Heart left ventricle (tissue), 16 donors: Measurements from ENCODE around the gene PXT1. TPM values are rescaled to one million over a fixed set of nuclear protein-coding genes. Genes with fewer than 3 reads are reported as not detected.

ENCODE experiments used
- ATAC-seq, 4 donors: fragments of 200-7000 bp; cut with Tn5 transposase; one replicate each; pipeline ENCODE4 v1.9.1; 2020 to 2022; ENCODE audit warnings: moderate library complexity in 4 of 4, mild to moderate bottlenecking in 3 of 4, moderate number of reproducible peaks in 1 of 4
- DNase-seq, 5 donors: peaks; one replicate each; pipeline ENCODE4 v3.0.0-alpha.2; 2020
- H3K27ac ChIP-seq, 12 donors: fragments of 200-600 bp; sonication (generic) in 4 of 12; one replicate each; pipeline versions ENCODE4 v1.5.0 to v1.8.0; 2016 to 2022; ENCODE audit warnings: mild to moderate bottlenecking in 2 of 12
- H3K27me3 ChIP-seq, 9 donors: fragments of 200-600 bp; sonication (generic) in 2 of 9; one replicate each; pipeline versions ENCODE4 v1.5.1 to v1.8.0; 2016 to 2022; ENCODE audit warnings: mild to moderate bottlenecking in 3 of 9
- H3K36me3 ChIP-seq, 9 donors: fragments of 200-600 bp; sonication (generic) in 2 of 9; one replicate each; pipeline versions ENCODE4 v1.5.0 to v1.8.0; 2018 to 2022; ENCODE audit warnings: mild to moderate bottlenecking in 2 of 9
- H3K4me1 ChIP-seq, 12 donors: fragments of 200-600 bp; sonication (generic) in 4 of 12; one replicate each; pipeline versions ENCODE4 v1.5.0 to v1.8.0; 2016 to 2022; ENCODE audit warnings: mild to moderate bottlenecking in 3 of 12
- H3K4me3 ChIP-seq, 12 donors: fragments of 200-600 bp; sonication (generic) in 4 of 12; one replicate each; pipeline versions ENCODE4 v1.5.0 to v1.8.0; 2017 to 2022; ENCODE audit warnings: mild to moderate bottlenecking in 9 of 12, moderate library complexity in 4 of 12
- H3K9me3 ChIP-seq, 12 donors: fragments of 200-600 bp; sonication (generic) in 4 of 12; one replicate each; pipeline versions ENCODE4 v1.5.0 to v1.8.0; 2016 to 2022; ENCODE audit warnings: mild to moderate bottlenecking in 1 of 12
- POLR2A ChIP-seq, 2 donors: fragments of 450-650 bp; IDR thresholded peaks; one replicate each; pipeline ENCODE4 v1.6.1; 2017; ENCODE audit warnings: antibody characterized with exemption in 2 of 2, mild to moderate bottlenecking in 2 of 2, moderate library complexity in 2 of 2
- WGBS, 4 donors: extraction: QIAGEN DNeasy Blood & Tissue Kit in 2 of 4; methylation state at CpG; one replicate each; pipeline versions ENCODE4 v1.1.5 to v1.1.7; 2013 to 2018; 5-methylcytosine and 5-hydroxymethylcytosine counted together
- intact Hi-C, 10 donors: fragments of 100-400 bp; cut with DNase I; formaldehyde crosslinking; loops; one replicate each; pipeline versions ENCODE4 v1.11.1 to v1.14.2; 2022
- polyA plus RNA-seq, 2 donors: library from polyadenylated mRNA; stranded (reverse); fragments of 200-250 nt; gene quantifications; one replicate each; pipeline ENCODE4 v1.2.3, GENCODE V29; 2013
- total RNA-seq, 9 donors: library from RNA; depleted of rRNA in 2 of 9; stranded (reverse); fragments of >200 nt in 2 of 9; fragmentation: NEBNext Ultra II Directional in 3 of 9; extraction: Animal tissue kit (Norgen Biotek cat#: 25700) in 3 of 9; gene quantifications; one replicate each; pipeline versions ENCODE4 v1.1.0 to v1.2.4, GENCODE V29; 2016 to 2023
- TF ChIP-seq, protein P1 (sequence below), 12 donors: fragments of 200-600 bp; sonication (generic) in 4 of 12; IDR thresholded peaks; one replicate each; pipeline versions ENCODE4 v1.5.0 to v1.8.0; 2018 to 2022; ENCODE audit warnings: antibody characterized with exemption in 12 of 12, mild to moderate bottlenecking in 5 of 12
- donor health status: ischemic (EF 13 %, LVEDD 7.1; RV severe dilation, severe dysfunction).
- donor health status: healthy with polysubstance abuse.
- donor health status: DM: no; HTN: yes; CAD: no.
- donor health status: DM: no; HTN: no; CAD: no.
- donor health status: ischemic (EF 25% LVEDD 6.9; RV normal size, moderate dysfunction).
- donor health status: ischemic (EF 25% LVEDD 5.7; RV mildly dilated, moderate dysfunction).
- donor health status: healthy.
- donor health status: DM: yes; HTN: yes; CAD: no.
- donor health status: ischemic (EF 35%, LVEDD 5.7; RV mildly dilated, moderate dysfunction).
- donor health status: nonischemic (EF 11% LVEDD 7.7; RV severe dilation, severe dysfunction).
- donor health status: DM: yes; HTN: yes; CAD: no.
- donor health status: PGD.
- donor health status: ischemic (EF 29% LVEDD 5.4; RV normal size, mild dysfunction).
- donor health status: nonischemic (EF 23%, LVEDD 6.1; RV moderate dilation, normal function).

The PXT1 gene
- total and polyA plus RNA-seq, 11 donors = 0.11 to 0.59 (median 0.32) TPM; not detected in 5

DNA sequence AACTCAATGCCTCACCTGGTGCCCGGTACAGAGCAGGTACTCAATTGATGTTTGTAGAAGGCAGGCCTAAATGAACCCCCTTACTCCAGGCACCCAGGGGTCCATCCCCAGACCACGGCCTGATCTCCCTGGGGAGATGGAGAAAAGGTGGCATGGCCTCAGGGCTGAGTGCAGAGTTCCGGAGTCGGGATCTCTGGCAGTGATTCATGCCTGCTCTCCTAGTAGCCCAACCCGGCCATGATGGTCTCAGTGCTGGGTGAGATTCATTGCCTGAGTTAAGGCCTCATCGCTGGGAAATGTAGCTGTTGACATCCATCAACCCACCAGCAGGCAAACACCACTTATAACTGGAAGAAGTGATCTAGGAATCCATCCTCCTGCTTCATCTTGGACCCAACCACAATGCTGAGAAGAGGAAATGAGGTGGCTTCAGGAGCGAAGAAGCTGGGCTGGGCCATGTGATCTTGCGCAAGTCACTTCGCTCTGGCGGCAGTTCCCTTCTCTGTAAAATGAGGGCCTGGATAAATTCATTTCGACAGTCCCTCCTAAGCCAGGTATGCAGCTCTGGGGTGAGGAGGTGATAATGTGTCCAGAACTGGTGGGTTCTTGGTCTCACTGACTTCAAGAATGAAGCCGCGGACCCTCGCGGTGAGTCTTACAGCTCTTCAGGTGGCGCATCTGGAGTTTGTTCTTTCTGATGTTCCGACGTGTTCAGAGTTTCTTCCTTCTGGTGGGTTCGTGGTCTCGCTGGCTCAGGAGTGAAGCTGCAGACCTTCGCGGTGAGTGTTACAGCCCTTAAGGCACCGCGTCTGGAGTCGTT, 79.9 kb downstream of the PXT1 start:
- H3K4me1 ChIP-seq = peaks cover 0 to 38% (median 13%) of the 10 kb centered on the region in 12 donors
- no peaks in the 10 kb centered on the region for H3K9me3 ChIP-seq
- no peak overlapping the region for H3K27ac ChIP-seq
- 90 to 96% (median 91%) methylated on average over 25 of the region's 25 CpGs for WGBS, 4 donors
- peaks cover 0 to 9% (median 0%) of the 10 kb centered on the region in 9 donors for H3K27me3 ChIP-seq
- no peak for DNase-seq
- no peak for ATAC-seq
- intact Hi-C loops = loop anchor here in 6 of 10 donors (5.0 to 10.0 kb wide), 4 partner anchors 235 to 338 kb away; partner anchors contain the start of genes MAPK14 (in 2 of the 6) and SLC26A8 (in 2 of the 6)
- TF ChIP-seq POLR2A (IDR thresholded peaks at IDR 0.05) = no peak
- TF ChIP-seq, protein P1, sequence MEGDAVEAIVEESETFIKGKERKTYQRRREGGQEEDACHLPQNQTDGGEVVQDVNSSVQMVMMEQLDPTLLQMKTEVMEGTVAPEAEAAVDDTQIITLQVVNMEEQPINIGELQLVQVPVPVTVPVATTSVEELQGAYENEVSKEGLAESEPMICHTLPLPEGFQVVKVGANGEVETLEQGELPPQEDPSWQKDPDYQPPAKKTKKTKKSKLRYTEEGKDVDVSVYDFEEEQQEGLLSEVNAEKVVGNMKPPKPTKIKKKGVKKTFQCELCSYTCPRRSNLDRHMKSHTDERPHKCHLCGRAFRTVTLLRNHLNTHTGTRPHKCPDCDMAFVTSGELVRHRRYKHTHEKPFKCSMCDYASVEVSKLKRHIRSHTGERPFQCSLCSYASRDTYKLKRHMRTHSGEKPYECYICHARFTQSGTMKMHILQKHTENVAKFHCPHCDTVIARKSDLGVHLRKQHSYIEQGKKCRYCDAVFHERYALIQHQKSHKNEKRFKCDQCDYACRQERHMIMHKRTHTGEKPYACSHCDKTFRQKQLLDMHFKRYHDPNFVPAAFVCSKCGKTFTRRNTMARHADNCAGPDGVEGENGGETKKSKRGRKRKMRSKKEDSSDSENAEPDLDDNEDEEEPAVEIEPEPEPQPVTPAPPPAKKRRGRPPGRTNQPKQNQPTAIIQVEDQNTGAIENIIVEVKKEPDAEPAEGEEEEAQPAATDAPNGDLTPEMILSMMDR (IDR thresholded peaks at IDR 0.05) = no peak
- no peak overlapping the region for H3K4me3 ChIP-seq
- peaks cover 0 to 6% (median 0%) of the 10 kb centered on the region in 9 donors for H3K36me3 ChIP-seq

DNA sequence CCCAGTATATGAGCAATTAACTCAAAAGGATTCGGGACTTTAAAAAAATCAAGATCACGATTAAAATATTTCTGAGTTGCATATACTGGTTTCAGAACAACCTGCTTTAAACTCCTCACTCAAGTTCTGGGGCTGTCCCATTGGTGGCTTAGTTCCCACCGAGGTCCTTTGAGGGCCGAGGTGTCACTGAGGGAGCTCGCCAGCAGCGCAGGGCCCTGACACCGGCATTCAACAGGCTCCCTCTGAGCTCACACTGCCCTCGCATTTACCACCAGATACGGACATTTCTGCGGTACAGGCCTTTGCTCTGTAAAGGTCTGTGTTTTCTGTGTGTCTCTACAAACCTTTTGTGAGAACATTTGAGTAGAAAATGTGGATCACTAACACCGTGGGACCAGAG, 81.6 kb downstream of the PXT1 start:
- TF ChIP-seq POLR2A (IDR thresholded peaks at IDR 0.05) = no peak
- TF ChIP-seq, protein P1 (IDR thresholded peaks at IDR 0.05) = no peak

DNA sequence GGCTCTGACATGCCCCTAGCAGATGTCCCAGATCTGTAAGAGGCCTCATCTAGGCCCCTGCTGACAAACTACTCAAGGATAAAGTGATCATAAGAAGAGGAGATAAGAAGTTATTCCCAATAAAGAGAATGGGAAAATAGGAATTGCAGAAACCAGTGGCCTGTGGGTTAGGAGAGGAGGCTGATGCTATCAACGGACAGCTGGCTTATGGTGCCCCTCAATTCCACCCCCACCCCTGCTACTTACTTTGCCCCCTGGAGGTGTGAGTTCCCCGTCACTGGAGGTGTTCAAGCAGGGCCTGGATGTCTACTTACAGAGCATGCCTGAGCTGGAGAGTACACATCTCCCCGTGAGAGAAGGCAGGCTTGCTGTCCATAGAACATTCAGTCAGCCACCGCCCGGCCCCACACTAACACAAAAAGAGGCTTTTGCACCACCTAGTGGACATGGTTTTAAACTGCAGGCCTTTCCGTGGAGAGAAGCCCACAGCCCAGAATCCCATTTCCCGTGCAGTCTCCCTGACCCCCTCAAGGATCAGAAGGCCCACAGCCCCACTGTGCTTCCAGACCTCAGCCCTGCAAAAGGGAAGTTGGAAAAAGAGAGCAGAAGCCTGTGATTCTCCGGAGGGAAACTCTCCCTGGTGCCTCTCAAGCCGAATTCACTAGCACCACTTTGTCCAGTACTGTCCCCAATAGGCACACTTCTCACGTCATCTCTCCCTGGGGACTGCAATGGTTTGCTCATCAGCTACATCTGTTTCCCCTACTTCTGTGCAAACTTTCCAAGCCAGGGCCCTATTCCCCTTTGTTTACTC, 82.2 kb downstream of the PXT1 start:
- Histone ChIP-seq H3K9me3 (no peaks in the 10 kb centered on the region), H3K27me3 (peaks cover 0 to 15% (median 0%) of the 10 kb centered on the region in 9 donors), H3K4me3 (no peak overlapping the region), H3K4me1 (peaks cover 0 to 44% (median 13%) of the 10 kb centered on the region in 12 donors), H3K36me3 (no peaks in the 10 kb centered on the region), H3K27ac (peak overlapping the region in 3 of 12 donors; percentile 15 to 39 (median 33))
- no peak for TF ChIP-seq POLR2A (IDR thresholded peaks at IDR 0.05)
- TF ChIP-seq, protein P1 (IDR thresholded peaks at IDR 0.05) = peak; percentile 74 to 86 (median 84)
- DNase-seq = peak; percentile 74 to 87 (median 77)
- intact Hi-C loops = loop anchor here in 9 of 10 donors (1.0 to 10.0 kb wide), 9 partner anchors 19 to 336 kb away; partner anchors contain the start of genes MAPK14 (in 2 of the 9) and SLC26A8 (in 2 of the 9)
- WGBS, 4 donors = 17 to 22% (median 18%) methylated on average over 9 to 10 of the region's 10 CpGs
- ATAC-seq = peak; percentile 83 to 92 (median 91)

More for the DNA sequence above, 81.6 kb downstream of the PXT1 start:
- Histone ChIP-seq H3K9me3 (no peaks in the 10 kb centered on the region), H3K36me3 (no peaks in the 10 kb centered on the region), H3K27ac (peak overlapping the region in 1 of 12 donors; percentile 44), H3K4me1 (peaks cover 0 to 44% (median 13%) of the 10 kb centered on the region in 12 donors), H3K4me3 (no peak overlapping the region), H3K27me3 (peaks cover 0 to 10% (median 0%) of the 10 kb centered on the region in 9 donors)
- DNase-seq (no peak), ATAC-seq (no peak)
- intact Hi-C loops = loop anchor here in 9 of 10 donors (2.0 to 10.0 kb wide), 7 partner anchors 20 to 336 kb away; partner anchors contain the start of genes MAPK14 (in 2 of the 9) and SLC26A8 (in 2 of the 9)
- WGBS, 4 donors = 77 to 85% (median 84%) methylated on average over 11 of the region's 11 CpGs
